ENCODE measurements around the gene PRSS35.
"Not testable (repeated sequence)": the region's sequence is repeated elsewhere in the genome, so short reads cannot be mapped to it uniquely, and the experiment has no call there.

PRSS35 gene

GRCh38 chr6:83536647-83537589 is 24.6 kb downstream of the PRSS35 start:
- Histone ChIP-seq H4K20me1 (no peaks in the 10 kb centered on the region), H3K4me2 (no peak overlapping the region), H3K9ac (no peak overlapping the region), H3K36me3 (no peaks in the 10 kb centered on the region), H3K27me3 (no peaks in the 10 kb centered on the region), H3K4me3 (no peak overlapping the region), H3K4me1 (no peaks in the 10 kb centered on the region), H3K27ac (no peak overlapping the region), H3K9me3 (replicated peaks in 1 of 11) (no peaks in the 10 kb centered on the region)
- TF ChIP-seq Cebpa-rat (IDR thresholded peaks at IDR 0.05): no peak

DNA sequence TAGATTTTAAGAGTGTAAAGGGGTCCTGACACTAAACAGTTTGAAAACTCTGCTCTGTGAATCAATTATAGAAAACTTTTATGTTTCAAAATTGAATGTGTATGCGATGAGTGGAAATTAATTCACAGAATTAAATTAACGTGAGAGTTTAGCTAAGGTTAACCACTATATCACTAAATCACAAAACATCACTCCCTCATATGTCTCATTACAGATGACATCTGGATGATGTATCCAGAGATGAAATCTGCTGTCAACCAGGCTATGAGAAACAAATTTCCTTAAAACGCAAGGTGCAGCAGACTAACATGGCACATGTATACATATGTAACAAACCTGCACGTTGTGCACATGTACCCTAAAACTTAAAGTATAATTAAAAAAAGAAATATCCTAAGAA is 27.3 kb downstream of the PRSS35 start:
- Histone ChIP-seq H3K4me1 (no peaks in the 10 kb centered on the region), H3K27ac (no peak overlapping the region), H4K20me1 (no peaks in the 10 kb centered on the region), H3K9ac (no peak overlapping the region), H3K9me3 (replicated peaks in 1 of 11) (no peaks in the 10 kb centered on the region), H3K4me2 (no peak overlapping the region), H3K36me3 (no peaks in the 10 kb centered on the region), H3K4me3 (no peak overlapping the region), H3K27me3 (no peaks in the 10 kb centered on the region)
- no peak for TF ChIP-seq Cebpa-rat (IDR thresholded peaks at IDR 0.05)

DNA sequence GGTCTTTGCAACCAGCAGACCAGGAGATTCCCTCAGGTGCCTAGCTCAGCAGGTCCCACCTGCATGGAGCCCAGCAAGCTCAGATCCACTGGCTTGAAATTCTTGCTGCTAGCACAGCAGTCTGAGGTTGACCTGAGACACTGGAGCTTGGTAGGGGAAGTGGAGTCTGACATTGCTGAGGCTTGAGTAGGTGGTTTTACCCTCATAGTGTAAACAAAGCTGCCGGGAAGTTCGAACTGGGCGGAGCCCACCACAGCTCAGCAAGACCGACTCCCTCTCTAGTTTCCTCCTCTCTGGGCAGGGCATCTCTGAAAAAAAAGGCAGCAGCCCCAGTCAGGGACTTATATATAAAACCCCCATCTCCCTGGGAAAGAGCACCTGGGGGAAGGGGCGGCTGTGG is 34.3 kb downstream of the PRSS35 start:
- Histone ChIP-seq H3K27me3 (no peaks in the 10 kb centered on the region), H3K4me2 (peak overlapping the region in 5 of 11 experiments; percentile 4 to 29 (median 20); a peak in 4 of 22 replicates), H3K4me3 (no peak overlapping the region), H3K9ac (no peak overlapping the region), H3K9me3 (replicated peaks in 1 of 11) (peaks cover 0 to 9% (median 4%) of the 10 kb centered on the region in 11 experiments; a peak in 10 of 22 replicates), H3K27ac (no peak overlapping the region; a peak in 1 of 22 replicates), H3K4me1 (peaks cover 0 to 13% (median 0%) of the 10 kb centered on the region in 10 experiments; a peak in 5 of 20 replicates), H3K36me3 (no peaks in the 10 kb centered on the region), H4K20me1 (no peaks in the 10 kb centered on the region)
- no peak for TF ChIP-seq Cebpa-rat (IDR thresholded peaks at IDR 0.05)

DNA sequence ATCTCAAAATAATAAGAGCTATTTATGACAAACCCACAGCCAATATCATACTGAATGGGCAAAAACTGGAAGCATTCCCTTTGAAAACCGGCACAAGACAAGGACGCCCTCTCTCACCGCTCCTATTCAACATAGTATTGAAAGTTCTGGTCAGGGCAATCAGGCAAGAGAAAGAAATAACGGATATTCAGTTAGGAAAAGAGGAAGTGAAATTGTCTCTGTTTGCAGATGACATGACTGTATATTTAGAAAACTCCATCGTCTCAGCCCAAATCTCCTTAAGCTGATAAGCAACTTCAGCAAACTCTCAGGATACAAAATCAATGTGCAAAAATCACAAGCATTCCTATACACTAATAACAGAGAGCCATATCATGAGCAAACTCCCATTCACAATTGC is 38.1 kb downstream of the PRSS35 start:
- H3K9ac ChIP-seq; H3K4me3 ChIP-seq; H3K36me3 ChIP-seq; H3K9me3 ChIP-seq (replicated peaks in 1 of 11); H3K4me2 ChIP-seq; H4K20me1 ChIP-seq; H3K27me3 ChIP-seq: not testable (repeated sequence)
- H3K27ac ChIP-seq: peak overlapping the region in 3 of 11 experiments; percentile 13 to 22 (median 22); a peak in 2 of 22 replicates
- H3K4me1 ChIP-seq: peaks cover 0 to 13% (median 0%) of the 10 kb centered on the region in 10 experiments; a peak in 5 of 20 replicates

- H3K27me3 ChIP-seq; H3K4me1 ChIP-seq; H3K9ac ChIP-seq; H3K4me3 ChIP-seq; H3K36me3 ChIP-seq; H3K27ac ChIP-seq; H3K4me2 ChIP-seq; H4K20me1 ChIP-seq; H3K9me3 ChIP-seq (replicated peaks in 1 of 11): not testable (repeated sequence)
These were observed 39.4 kb downstream of the PRSS35 start for GRCh38 chr6:83551748-83552147.

- H4K20me1 ChIP-seq: no peaks in the 10 kb centered on the region
- peaks cover 0 to 3% (median 0%) of the 10 kb centered on the region in 11 experiments; a peak in 1 of 22 replicates for H3K9me3 ChIP-seq (replicated peaks in 1 of 11)
- H3K4me3 ChIP-seq: no peak overlapping the region
- H3K36me3 ChIP-seq: no peaks in the 10 kb centered on the region
- no peak for TF ChIP-seq Cebpa-rat (IDR thresholded peaks at IDR 0.05)
- H3K9ac ChIP-seq: no peak overlapping the region
- no peaks in the 10 kb centered on the region for H3K27me3 ChIP-seq
- H3K4me1 ChIP-seq: no peaks in the 10 kb centered on the region
- no peak overlapping the region for H3K4me2 ChIP-seq
- H3K27ac ChIP-seq: no peak overlapping the region
These were observed 44.5 kb downstream of the PRSS35 start for GRCh38 chr6:83556871-83557270.

GRCh38 chr6:83558975-83559374 is 46.6 kb downstream of the PRSS35 start:
- Histone ChIP-seq H3K4me3 (no peak overlapping the region), H4K20me1 (no peaks in the 10 kb centered on the region), H3K9ac (no peak overlapping the region), H3K4me1 (no peaks in the 10 kb centered on the region), H3K27me3 (no peaks in the 10 kb centered on the region), H3K9me3 (replicated peaks in 1 of 11) (peaks cover 0 to 9% (median 0%) of the 10 kb centered on the region in 11 experiments; a peak in 1 of 22 replicates), H3K4me2 (no peak overlapping the region), H3K27ac (no peak overlapping the region), H3K36me3 (no peaks in the 10 kb centered on the region)
- TF ChIP-seq Cebpa-rat (IDR thresholded peaks at IDR 0.05): no peak

GRCh38 chr6:83571663-83572185 is 59.4 kb downstream of the PRSS35 start:
- H3K4me3 ChIP-seq, H3K27me3 ChIP-seq, H3K4me2 ChIP-seq, H3K9ac ChIP-seq, H4K20me1 ChIP-seq, H3K27ac ChIP-seq, H3K36me3 ChIP-seq, H3K4me1 ChIP-seq: not testable (repeated sequence)
- peaks cover 5 to 19% (median 11%) of the 10 kb centered on the region in 11 experiments; a peak in 8 of 22 replicates for H3K9me3 ChIP-seq (replicated peaks in 1 of 11)

DNA sequence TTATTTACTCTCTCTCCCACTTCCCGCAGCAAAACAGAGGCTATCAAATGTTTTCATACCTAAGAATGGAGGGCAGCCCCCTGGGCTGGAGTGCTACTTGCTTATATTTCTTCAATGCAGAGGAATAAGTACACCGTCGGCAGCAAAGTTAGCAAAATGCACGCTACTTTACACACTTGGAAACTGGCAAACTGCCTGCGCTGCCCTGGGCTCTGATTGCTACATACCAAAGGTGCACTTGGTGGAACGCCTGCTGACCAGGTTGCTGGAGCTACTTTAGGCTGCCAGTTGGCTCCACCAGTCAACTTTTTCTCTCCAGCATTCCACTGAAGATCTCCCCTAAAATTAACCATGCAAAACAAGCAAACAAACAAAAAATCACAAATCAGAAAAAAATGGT is 62.4 kb downstream of the PRSS35 start:
- H3K27me3 ChIP-seq: no peaks in the 10 kb centered on the region
- peaks cover 0 to 13% (median 7%) of the 10 kb centered on the region in 11 experiments; a peak in 8 of 22 replicates for H3K9me3 ChIP-seq (replicated peaks in 1 of 11)
- H3K36me3 ChIP-seq: no peaks in the 10 kb centered on the region
- no peak overlapping the region for H3K9ac ChIP-seq
- no peak overlapping the region for H3K27ac ChIP-seq
- no peak overlapping the region for H3K4me3 ChIP-seq
- no peaks in the 10 kb centered on the region for H4K20me1 ChIP-seq
- H3K4me1 ChIP-seq: peaks cover 0 to 6% (median 4%) of the 10 kb centered on the region in 10 experiments; a peak in 1 of 20 replicates
- TF ChIP-seq Cebpa-rat (IDR thresholded peaks at IDR 0.05): no peak
- no peak overlapping the region for H3K4me2 ChIP-seq
